Esophagus muscularis mucosa (tissue), 4 donors: Measurements from ENCODE around the gene PAQR4.

ENCODE experiments used
- CTCF ChIP-seq, 3 experiments: fragments of 200-600 bp in 2 of 3; fragments of 450-650 bp in 1 of 3; sonication (generic) in 2 of 3; IDR thresholded peaks; one replicate each; pipeline ENCODE4 v1.5.1; 2017 to 2019; ENCODE audit warnings: antibody characterized with exemption in 3 of 3, mild to moderate bottlenecking in 2 of 3, moderate library complexity in 1 of 3
- EP300 ChIP-seq: sonication (generic); formaldehyde crosslinking; IDR thresholded peaks from one replicate; pipeline ENCODE4 v1.6.1; 2017; ENCODE audit warnings: antibody characterized with exemption
- POLR2AphosphoS5 ChIP-seq, 2 donors: sonication (generic); formaldehyde crosslinking; IDR thresholded peaks; one replicate each; pipeline ENCODE4 v1.6.1; 2017; ENCODE audit warnings: antibody characterized with exemption in 2 of 2

GRCh38 chr16:3015865-3016521 lies 46.8 kb downstream of the PAQR4 start:
- TF ChIP-seq CTCF (IDR thresholded peaks at IDR 0.05) (no peak), POLR2AphosphoS5 (IDR thresholded peaks at IDR 0.05) (no peak), EP300 (no peak)
